Activated naive CD8-positive, alpha-beta T cell treated with anti-CD3 and anti-CD28 coated beads, Interleukin-2, amount 10 ng/mL, durations not matched to agents 7 days and 5 days (primary cell): ENCODE data around the gene GUCY2C. TPM values are rescaled to one million over a fixed set of nuclear protein-coding genes. Genes with fewer than 3 reads are reported as not detected.
A peak's percentile ranks its signal among the peaks of the same experiment; 100 is the strongest.

Experiments
- ATAC-seq: fragments of 150-1000 bp; cut with Tn5 transposase; one replicate; pipeline ENCODE4 v1.10.0; 2021; ENCODE audit warnings: low read depth, moderate library complexity
- POLR2A ChIA-PET: fragments of 350-600 bp; sonication (Branson Sonifier 250); formaldehyde crosslinking; loops from one replicate; lab custom pipeline; 2021; ENCODE audit warnings: antibody characterized with exemption; lab: Charles Lee
- DNase-seq: peaks from one replicate; pipeline ENCODE4 v3.0.0; 2021
- H3K27ac Mint-ChIP-seq: one replicate; pipeline ENCODE4 v1.8.0; 2022; ENCODE audit warnings: mild to moderate bottlenecking, mixed read lengths
- H3K27me3 Mint-ChIP-seq: one replicate; pipeline ENCODE4 v1.8.0; 2022; ENCODE audit warnings: mild to moderate bottlenecking, moderate library complexity, mixed read lengths
- H3K36me3 Mint-ChIP-seq: one replicate; pipeline ENCODE4 v1.8.0; 2021; ENCODE audit warnings: mild to moderate bottlenecking, mixed read lengths
- H3K4me1 Mint-ChIP-seq: one replicate; pipeline ENCODE4 v1.8.0; 2021; ENCODE audit warnings: mixed read lengths
- H3K4me3 Mint-ChIP-seq: one replicate; pipeline ENCODE4 v1.8.0; 2022; ENCODE audit warnings: mild to moderate bottlenecking, moderate library complexity, mixed read lengths
- H3K9me3 Mint-ChIP-seq: one replicate; pipeline ENCODE4 v1.8.0; 2021; ENCODE audit warnings: mixed read lengths
- total RNA-seq, 2 experiments: library from RNA; stranded (reverse); gene quantifications; one replicate each; pipeline ENCODE4 v1.2.3, GENCODE V29; 2021

Gene GUCY2C
- total RNA-seq, 2 experiments from 2014 or later: not detected

- Mint-ChIP-seq H3K36me3 (no peaks in the 10 kb centered on the region), H3K27ac (no peak overlapping the region), H3K27me3 (peaks cover 32% of the 10 kb centered on the region), H3K4me3 (no peak overlapping the region), H3K4me1 (peaks cover 2% of the 10 kb centered on the region), H3K9me3 (no peaks in the 10 kb centered on the region)
- POLR2A ChIA-PET: no interaction called here
- no peak for ATAC-seq
- DNase-seq: no peak
Observed at GRCh38 chr12:14570231-14570630, 126.2 kb downstream of the GUCY2C start.

DNA sequence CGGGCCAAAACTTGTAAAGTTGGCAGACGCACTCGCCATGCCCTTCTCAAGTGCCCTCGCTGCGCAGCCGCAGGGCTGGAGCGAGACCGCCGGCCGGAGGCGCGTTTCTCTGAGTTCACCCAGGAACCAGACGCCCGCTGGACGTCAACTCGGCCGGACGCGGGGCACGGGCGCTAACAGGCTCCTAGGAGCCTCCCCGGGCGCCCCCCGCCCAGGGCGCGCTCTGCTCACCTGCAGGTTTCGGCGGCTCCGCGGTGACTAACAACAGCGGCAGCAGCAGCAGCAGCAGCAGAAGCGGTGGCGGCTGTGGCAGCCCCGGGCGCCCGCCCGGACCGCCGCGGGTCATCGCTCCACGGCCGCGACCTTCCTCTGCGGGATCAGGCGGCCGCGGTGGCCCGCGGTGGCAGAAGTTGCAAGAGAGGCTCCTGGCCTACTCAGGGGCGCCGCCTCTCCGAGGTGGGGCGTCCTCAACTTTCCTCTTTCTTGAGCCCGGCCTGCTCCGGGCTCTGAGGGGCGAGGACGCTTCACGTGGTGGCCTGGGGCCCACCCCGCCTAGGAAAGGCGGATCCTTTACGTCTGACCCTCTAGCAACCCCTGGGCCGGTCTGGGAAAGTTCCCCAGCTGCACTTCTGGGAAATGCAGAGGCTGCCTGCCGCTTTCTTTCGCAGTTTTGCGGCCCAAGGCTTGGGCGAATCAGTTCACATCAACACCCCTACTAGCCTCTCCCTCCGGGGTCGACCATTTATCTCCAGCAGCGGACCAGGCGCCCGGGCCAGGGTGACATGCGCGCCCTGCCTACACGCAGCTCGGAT, 128.8 kb downstream of the GUCY2C start, which contains the start of gene PLBD1:
Gene PLBD1, minus strand, starts transcription at position 533 of the 812 bp plus-strand sequence. Its CDS starts 187 bp downstream, at position 346.
- POLR2A ChIA-PET: no interaction called here
- no peak within 1 kb of the TSS for H3K27ac Mint-ChIP-seq
- H3K4me1 Mint-ChIP-seq: peaks cover 2% of the 10 kb centered on the region
- peaks cover 32% of the 10 kb centered on the region for H3K27me3 Mint-ChIP-seq
- DNase-seq: peak; percentile 44
- no peaks in the 10 kb centered on the region for H3K9me3 Mint-ChIP-seq
- ATAC-seq: peak; percentile 60
- no peaks in the 10 kb centered on the region for H3K36me3 Mint-ChIP-seq
- peak within 1 kb of the TSS; percentile 47 for H3K4me3 Mint-ChIP-seq

DNA sequence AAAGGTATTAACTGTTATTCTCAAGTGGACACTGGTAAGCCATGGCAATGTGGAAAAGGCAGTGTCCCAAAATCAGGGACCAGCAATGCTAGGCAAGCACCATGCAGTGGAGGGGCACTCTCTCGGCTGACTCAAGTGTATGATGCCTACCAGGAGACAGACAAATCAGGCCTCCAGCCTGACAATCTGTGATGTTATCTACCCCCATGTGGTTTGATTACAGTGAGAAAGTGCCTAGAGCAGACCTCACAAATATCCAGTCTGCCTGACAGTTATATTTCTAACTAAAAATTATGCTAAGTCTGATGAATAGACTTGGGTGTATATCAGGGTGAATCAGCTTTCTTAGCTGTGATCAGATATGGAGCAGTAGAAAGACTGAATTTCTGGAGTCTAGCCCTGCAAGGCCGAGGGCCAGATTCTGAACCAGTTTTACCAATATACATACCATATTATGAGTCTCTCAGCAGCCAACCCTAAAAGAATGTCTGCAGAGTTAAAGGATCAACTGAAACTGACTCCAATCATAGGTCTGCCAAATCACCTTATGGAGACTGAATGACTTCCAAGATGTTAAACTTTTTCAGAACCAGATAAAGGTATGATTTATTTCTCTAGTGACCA, 132.0 kb downstream of the GUCY2C start:
- no peaks in the 10 kb centered on the region for H3K36me3 Mint-ChIP-seq
- H3K27ac Mint-ChIP-seq: no peak overlapping the region
- H3K4me1 Mint-ChIP-seq: peaks cover 10% of the 10 kb centered on the region
- POLR2A ChIA-PET: no interaction called here
- H3K27me3 Mint-ChIP-seq: peaks cover 22% of the 10 kb centered on the region
- no peak overlapping the region for H3K4me3 Mint-ChIP-seq
- DNase-seq (no peak), ATAC-seq (no peak)
- no peaks in the 10 kb centered on the region for H3K9me3 Mint-ChIP-seq

- no peak for ATAC-seq
- no peak for DNase-seq
- peaks cover 16% of the 10 kb centered on the region for H3K27me3 Mint-ChIP-seq
- H3K4me3 Mint-ChIP-seq: no peak overlapping the region
- no peaks in the 10 kb centered on the region for H3K36me3 Mint-ChIP-seq
- POLR2A ChIA-PET: no interaction called here
- H3K27ac Mint-ChIP-seq: no peak overlapping the region
- no peaks in the 10 kb centered on the region for H3K9me3 Mint-ChIP-seq
- peaks cover 12% of the 10 kb centered on the region for H3K4me1 Mint-ChIP-seq
Observed at GRCh38 chr12:14563046-14563445, 133.4 kb downstream of the GUCY2C start.

Other genes with a start within 250 kb of the GUCY2C start
- 1 to 10 TPM in 1 of 2 experiments, not detected in 1; 1.1 TPM for gene PLBD1, start 128.7 kb downstream of the GUCY2C start, total RNA-seq
- gene WBP11, start 106.9 kb upstream of the GUCY2C start, total RNA-seq: 10 to 100 TPM; 90.9 to 98.0 TPM
- gene C12orf60, start 107.1 kb upstream of the GUCY2C start, total RNA-seq: 1 to 10 TPM; 1.3 to 1.6 TPM
- gene SMCO3, start 117.6 kb upstream of the GUCY2C start, total RNA-seq: not detected
- not detected for gene ART4, start 146.9 kb upstream of the GUCY2C start, total RNA-seq
- under 1 TPM; 0.44 to 0.60 TPM for gene MGP, start 189.3 kb upstream of the GUCY2C start, total RNA-seq
- 10 to 100 TPM; 10.1 to 11.8 TPM for gene ERP27, start 241.9 kb upstream of the GUCY2C start, total RNA-seq